HUDEP-2 (cell line): ENCODE data around the gene NEIL3.

Experiments
- DNase-seq, 76 experiments: peaks; one replicate each; lab custom pipeline; 2025; ENCODE audit not compliant: unreplicated experiment in 76 of 76; lab: John Stamatoyannopoulos, UW

NEIL3 gene

DNA sequence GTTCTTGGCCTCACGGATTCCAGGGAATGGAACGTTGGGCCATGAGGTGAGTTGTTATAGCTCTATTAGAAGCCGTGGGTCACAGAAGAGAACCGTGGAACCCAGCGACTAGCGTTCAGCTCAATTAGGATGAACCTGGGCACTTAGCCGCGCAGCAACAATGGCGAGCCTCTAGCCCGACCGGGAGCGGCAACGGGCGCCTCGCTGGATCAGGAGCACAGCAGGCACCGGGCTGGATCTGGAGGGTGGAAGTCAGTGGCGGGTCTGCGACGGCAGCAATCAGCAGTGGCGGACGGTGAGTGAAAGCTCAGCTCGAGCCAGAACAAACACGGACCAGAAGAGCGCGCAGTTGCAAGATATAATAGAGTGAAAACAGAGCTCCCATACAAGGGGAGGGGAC, 98.3 kb downstream of the NEIL3 start:
- DNase-seq, result no peak

DNA sequence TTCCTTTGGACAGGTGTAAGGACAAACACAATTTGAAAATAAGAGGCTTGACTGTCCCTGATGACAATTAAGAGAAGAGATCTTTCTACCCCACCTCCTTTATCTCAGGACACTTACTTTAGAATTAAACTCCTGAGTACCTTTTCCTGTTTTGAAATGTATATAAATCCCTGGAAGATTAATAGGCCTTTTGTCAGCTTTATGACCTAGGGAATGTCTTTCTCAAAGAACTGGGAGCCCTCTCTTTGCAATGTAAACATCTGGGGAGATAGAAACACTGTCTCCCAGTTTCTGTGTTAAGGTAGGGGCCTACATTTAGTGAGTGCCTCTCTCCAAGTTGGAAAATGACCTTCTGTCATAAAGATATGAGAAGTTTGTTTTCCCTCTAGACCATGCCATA, 100.9 kb downstream of the NEIL3 start:
- no peak for DNase-seq

DNA sequence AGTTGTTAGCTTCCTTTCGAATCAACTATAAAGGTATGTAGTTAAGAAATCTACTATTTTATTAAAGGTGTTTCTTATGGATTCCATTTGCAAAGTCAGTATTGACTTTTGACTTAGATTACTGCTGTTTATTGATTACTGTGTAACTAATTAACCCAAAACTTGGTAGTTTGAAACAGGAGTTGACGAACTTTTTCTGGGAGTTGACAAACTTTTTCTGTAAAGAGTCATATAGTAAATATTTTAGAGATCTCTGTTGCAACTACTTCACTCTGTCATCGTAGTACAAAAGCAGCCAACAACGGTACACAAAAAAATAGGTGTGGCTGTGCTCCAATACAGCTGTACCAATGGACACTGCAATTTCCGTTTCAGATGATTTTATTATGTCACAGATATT, 102.3 kb downstream of the NEIL3 start:
- no peak for DNase-seq
